Subcutaneous adipose tissue (tissue), 4 donors: Measurements from ENCODE around the gene ETFBKMT. TPM values are rescaled to one million over a fixed set of nuclear protein-coding genes. Genes with fewer than 3 reads are reported as not detected.

Experiments
- total RNA-seq, 4 donors: library from RNA; depleted of rRNA; stranded (reverse); fragments of >200 nt; gene quantifications; one replicate each; pipeline ENCODE4 v1.1.0, GENCODE V29; 2016
- TF ChIP-seq, protein P1 (sequence below): fragments of 450-650 bp; IDR thresholded peaks from one replicate; pipeline ENCODE4 v1.5.1; 2016; ENCODE audit warnings: low read depth, mild to moderate bottlenecking, control low read depth, antibody characterized with exemption, moderate library complexity

Gene ETFBKMT
- total RNA-seq, 4 donors from 2014 or later = 1.9 to 5.7 (median 4.3) TPM

GRCh38 chr12:31627456-31628054, 31.9 kb upstream of the ETFBKMT start:
- TF ChIP-seq, protein P1, sequence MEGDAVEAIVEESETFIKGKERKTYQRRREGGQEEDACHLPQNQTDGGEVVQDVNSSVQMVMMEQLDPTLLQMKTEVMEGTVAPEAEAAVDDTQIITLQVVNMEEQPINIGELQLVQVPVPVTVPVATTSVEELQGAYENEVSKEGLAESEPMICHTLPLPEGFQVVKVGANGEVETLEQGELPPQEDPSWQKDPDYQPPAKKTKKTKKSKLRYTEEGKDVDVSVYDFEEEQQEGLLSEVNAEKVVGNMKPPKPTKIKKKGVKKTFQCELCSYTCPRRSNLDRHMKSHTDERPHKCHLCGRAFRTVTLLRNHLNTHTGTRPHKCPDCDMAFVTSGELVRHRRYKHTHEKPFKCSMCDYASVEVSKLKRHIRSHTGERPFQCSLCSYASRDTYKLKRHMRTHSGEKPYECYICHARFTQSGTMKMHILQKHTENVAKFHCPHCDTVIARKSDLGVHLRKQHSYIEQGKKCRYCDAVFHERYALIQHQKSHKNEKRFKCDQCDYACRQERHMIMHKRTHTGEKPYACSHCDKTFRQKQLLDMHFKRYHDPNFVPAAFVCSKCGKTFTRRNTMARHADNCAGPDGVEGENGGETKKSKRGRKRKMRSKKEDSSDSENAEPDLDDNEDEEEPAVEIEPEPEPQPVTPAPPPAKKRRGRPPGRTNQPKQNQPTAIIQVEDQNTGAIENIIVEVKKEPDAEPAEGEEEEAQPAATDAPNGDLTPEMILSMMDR = no peak

DNA sequence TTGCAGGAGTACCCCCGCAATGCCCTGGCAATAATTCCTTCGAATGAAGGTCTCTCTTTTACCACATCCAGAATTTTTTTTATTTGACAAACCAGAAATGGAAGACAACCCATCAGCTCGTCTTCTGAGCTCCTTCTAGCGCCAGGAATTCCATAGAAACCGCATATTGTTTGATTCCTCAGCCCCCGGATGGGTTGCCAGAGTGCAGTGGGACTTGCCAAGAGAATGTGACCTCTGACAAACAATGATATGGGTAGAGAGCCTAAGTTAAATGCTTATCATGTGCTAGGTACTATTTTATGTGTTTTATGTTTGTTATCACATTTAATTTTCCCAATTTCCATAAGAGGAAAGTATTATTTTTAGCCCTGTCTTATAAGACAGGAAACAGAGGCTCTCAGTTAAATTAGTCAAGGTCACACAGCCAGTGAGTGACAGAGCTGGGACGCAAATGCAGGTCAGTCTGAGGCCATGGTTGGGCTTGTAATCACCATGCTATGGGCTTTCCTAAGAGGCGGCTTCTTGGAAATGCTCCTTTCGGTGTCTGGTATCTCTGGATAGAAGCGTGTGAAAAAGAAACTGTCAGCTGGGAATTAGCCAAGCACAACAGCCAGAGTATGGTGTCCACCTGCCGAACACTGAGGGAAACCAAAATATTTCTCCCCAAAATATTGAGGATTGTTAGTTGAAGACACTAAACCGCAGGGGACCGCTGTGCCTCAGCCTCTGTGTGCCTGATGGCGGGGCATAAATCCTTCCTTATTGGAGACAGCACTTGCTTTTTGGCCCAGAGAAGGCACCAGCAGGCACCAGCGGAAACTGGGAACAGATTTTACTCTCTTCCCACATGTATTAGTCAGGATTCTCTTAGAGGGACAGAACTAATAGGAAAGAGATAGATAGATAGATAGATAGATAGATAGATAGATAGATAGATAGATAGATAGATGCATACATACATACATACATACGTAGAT, 29.4 kb upstream of the ETFBKMT start:
- TF ChIP-seq, protein P1 = no peak

GRCh38 chr12:31631023-31631724, 28.3 kb upstream of the ETFBKMT start:
- TF ChIP-seq, protein P1 = no peak

- TF ChIP-seq, protein P1 = no peak
Measured at GRCh38 chr12:31631809-31632208, 27.7 kb upstream of the ETFBKMT start.

GRCh38 chr12:31633464-31633863, 26.0 kb upstream of the ETFBKMT start:
- TF ChIP-seq, protein P1 = no peak

GRCh38 chr12:31634620-31635019, 24.9 kb upstream of the ETFBKMT start:
- TF ChIP-seq, protein P1 = no peak
